GM19193 (cell line): ENCODE data around the gene TMED4.

Experiments
- POLR2A ChIP-seq: IDR thresholded peaks from 4 replicates; pipeline ENCODE4 v1.6.1; 2011; ENCODE audit not compliant: insufficient read depth, insufficient read length; ENCODE audit errors: extremely low read depth

The TMED4 gene

DNA sequence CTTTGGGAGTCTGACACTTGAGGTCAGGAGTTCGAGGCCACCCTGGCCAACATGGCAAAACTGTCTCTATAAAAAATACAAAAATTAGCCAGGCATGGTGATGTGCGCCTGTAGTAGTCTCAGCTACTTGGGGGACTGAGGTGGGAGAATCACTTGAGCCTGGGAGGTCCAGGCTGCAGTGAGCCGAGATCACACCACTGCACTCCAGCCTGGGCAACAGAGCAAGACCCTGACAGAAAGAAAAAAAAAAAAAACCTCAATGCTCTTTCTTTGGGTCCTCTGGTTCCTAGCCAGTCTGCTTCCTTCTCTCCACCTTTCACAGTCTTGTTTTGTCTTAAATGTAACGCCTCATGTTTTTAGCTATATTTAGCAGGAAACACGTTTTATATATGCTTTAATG lies 33.8 kb upstream of the TMED4 start:
- no peak for TF ChIP-seq POLR2A

DNA sequence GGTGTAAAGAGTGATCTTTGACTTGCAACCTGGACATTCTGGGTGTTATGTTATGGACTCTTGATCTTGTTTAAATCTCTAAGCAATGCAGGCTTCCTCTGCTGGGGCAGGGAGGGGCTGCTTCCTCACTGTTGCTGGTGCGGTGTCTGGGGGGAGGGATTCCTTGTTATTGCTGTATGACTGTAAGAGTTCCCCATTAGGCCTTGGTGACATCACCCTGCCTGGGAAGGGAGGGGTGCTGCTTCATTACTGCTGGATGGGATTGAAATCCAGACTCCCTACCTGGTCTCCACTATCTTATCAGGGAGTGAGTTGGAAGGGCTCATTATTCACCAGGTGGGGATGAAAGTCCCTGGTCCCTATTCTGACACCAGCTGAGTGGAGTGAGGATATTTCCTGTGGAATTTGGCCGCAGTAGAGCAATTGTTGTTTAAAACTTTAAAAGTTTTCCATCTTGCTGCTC lies 33.1 kb upstream of the TMED4 start:
- no peak for TF ChIP-seq POLR2A

DNA sequence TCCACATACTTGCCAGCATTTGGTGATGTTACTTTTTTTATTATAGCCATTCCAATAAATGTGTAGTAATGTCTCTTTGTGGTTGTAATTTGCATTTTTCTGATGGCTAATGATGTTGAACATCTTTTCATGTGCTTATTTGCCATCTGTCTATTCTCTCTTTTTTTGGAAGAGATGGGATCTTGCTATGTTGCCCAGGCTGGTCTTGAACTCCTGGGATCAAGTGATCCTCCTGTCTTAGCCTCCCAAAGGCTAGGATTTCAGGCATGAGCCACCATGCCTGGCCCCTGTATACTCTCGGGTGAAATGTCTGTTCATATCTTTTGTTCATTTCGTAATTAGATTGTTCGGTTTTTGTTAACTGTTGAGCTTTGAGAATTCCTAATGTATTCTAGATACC lies 27.8 kb upstream of the TMED4 start:
- TF ChIP-seq POLR2A, result no peak

DNA sequence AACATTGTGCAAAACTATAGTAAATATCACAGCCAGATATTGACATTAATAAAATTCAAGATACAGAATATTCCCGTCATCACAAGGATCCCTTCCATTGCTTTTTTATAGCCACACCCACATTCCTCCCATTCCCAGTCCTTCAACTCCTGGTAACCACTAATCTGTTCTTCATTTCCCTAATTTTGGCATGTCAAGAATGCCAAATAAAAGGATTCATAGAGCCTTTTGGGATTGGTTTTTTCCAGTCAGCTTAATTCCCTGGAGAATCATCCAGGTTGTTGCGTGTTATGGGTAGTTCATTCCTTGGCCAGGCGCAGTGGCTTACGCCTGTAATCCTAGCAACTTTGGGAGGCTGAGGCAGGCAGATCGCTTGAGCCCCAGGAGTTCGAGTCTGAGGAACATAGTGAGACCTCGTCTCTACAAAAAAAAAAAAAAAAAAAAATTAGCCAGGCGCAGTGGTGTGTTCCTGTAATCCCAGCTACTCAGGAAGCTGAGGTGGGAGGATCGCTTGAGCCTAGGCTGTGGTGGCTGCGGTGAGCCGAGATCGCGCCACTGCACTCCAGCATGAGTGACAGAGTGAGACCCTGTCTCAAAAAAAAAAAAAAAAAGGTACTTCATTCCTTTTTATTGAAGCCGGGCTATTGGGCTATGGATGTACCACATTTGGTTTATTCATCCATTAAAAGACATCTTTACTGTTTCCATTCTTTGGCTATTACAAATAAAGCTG lies 27.1 kb upstream of the TMED4 start:
- no peak for TF ChIP-seq POLR2A

DNA sequence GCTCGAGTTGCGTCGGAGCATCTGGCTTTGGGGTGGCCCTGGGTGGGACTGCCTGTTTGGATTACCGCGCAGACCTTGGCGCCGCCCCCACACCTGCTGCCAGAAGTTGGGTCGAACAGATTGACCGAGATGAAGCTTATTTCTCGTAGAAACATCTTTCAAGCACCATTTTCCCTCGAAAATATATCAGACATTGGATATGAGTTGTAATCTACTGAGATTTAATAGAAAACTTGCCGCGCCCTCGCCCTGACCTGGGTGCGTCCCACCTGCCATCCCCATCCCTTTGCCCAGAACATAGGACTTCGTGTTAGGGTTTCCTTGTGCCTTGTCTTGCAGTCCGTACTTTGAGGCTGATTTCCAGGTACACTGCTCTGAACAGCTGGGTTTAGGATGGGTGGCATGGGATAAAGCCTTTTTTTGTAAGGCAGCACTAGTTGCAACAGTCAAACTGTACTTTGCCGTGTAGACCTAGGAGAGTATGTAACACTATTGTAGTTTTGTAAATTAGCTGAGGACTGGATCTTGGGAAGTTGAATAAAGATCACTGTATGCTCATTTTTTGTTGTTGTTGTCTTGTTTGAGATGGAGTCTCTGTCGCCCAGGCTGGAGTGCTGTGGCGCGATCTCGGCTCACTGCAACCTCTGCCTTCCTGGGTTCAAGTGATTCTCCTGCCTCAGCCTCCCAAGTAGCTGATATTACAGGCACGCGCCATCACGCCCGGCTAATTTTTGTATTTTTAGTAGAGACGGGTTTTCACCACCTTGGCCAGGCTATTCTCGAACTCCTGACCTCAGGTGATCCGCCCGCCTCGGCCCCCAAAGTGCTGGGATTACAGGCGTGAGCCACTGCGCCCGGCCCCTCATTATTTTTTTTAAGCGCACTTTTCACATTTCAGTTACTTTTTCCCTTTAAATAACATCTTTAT lies 25.4 kb upstream of the TMED4 start:
- TF ChIP-seq POLR2A, result no peak

DNA sequence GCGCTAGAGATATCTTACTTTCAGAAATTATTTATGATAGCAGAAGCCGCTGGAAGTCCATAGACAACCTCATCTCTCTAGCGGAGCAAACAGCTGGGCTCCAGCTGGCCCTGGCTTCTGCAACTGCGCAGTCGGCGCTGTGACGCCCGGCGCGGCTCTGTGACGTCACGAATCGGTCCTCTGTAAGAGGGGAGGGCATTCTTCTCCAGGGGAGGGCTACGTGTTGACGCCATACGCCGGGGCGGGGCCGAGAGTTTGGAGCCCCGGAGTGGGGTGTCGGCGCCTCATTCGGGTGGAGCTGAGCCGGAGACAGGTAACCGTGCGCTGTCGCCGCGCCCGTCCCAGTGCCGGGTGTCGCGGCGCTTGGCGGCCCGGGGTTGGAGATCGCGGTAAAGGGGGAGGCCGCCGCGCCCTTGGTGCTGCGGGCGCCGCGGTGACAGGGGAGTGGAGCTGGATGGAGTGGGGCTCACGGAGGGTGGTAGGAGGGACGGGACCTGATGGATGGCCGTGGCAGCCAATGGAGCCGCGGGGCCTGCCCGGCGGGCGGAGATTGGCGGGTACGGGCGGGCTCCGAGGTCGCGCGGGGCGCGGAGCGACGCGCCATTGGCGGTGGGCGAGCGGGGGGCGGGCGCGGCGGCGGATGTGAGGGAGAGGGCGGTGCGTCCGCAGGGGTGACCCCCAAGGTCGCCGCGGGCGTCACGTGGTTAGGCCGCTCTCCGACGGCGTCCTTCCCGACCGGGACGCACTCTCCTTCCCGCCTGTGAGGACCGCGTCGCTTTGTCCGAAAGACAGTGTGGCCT lies 24.5 kb upstream of the TMED4 start, which contains the start of gene OGDH:
Gene OGDH, plus strand, starts transcription at position 287 of the 800 bp plus-strand sequence. CDS start 17,717 bp downstream, outside the sequence.
- peak; percentile 96 for TF ChIP-seq POLR2A

DNA sequence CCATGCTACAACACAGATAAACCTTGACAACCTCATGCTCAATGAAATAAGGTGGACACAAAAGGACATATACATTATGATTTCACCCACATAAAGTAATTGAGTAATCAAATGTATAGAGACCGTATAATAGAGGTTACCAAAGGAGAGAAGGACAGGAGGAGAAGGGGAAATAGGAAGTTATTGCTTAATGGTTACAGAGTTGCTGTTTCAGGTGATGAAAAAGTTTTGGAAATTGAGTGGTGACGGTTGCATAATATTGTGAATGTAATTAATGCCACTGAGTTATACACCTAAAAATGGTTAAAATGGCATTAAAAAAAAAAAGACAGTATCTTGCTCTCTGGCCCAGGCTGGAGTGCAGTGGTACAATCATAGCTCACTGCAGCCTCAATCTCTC lies 22.9 kb upstream of the TMED4 start:
- TF ChIP-seq POLR2A, result no peak

DNA sequence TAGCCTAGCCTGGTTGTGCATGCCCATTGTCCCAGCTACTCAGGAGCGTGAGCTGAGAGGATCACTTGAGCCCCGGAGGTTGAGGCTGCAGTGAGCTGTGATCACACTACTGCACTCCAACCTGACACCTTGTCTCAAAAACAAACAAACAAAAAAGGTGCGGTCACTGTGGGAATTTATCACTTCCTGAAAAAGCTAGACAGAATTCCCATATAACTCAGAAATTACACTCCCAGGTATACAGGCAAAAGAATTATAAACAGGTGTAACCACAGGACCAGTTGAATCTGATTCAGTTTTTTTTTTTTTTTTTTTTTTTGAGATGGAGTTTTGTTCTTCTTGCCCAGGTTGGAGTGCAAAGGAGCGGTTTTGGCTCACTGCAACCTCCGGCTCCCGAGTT lies 21.2 kb upstream of the TMED4 start:
- no peak for TF ChIP-seq POLR2A

DNA sequence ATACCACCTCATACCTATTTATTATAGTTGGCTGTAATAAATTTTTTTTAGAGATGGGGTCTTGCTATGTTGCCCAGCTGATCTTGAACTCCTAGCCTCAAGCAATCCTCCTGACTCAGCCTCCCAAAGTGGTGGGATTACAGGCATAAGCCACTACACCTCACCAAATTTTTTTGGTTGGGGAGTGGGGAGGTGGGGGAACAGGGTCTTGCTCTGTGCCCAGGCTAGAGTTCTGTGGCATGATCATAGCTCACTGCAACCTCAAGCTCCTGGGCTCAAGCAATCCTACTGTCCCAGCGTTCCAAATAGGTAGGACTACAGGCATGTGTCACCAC lies 20.5 kb upstream of the TMED4 start:
- no peak for TF ChIP-seq POLR2A

DNA sequence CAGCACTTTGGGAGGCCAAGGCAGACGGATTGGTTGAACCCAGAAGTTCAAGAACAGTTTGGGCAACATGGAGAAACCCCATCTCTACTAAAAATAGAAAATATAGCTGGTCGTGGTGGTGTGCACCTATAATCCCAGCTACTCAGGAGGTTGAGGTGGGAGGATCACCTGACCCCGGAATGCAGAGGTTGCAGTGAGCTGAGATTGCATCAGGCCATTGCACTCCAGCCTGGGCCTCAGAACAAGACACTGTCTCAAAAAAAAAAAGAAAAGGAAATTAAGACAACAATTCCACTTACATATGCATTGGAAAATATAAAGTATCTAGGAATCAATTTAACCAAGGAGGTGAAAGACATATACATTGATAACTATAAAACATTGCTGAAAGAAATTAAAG lies 17.2 kb upstream of the TMED4 start:
- TF ChIP-seq POLR2A, result no peak

DNA sequence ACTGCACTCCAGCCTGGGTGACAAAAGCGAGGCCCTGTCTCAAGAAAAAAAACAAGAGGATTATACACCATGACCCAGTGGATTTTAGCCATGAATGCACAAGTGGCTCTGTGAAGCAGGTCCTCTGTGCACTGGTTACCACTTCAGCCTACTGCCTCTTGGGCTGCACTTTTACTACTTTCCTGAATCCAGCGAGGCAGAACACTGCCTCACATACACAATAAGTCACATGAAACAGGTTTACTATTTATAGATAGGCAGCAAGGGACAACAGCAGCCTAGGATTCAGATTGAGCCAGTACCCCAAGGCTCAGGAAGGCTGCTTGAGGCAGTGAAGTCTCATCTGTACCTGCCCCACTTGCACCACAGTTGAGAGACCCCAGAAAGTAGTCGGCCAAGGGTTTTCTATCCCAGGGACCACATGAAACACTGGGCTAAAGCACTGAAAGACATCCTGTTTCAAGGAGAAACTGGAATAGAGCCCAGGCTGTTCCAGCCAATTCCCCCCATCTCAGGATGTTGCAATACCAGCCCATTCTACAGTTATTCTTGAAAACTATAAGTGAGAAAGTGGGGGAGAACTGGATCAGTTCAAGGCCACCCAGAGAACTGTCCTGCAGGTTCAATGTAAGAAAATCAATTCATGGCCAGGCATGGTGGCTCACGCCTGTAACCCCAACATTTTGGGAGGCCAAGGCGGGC lies 14.1 kb upstream of the TMED4 start:
- no peak for TF ChIP-seq POLR2A

DNA sequence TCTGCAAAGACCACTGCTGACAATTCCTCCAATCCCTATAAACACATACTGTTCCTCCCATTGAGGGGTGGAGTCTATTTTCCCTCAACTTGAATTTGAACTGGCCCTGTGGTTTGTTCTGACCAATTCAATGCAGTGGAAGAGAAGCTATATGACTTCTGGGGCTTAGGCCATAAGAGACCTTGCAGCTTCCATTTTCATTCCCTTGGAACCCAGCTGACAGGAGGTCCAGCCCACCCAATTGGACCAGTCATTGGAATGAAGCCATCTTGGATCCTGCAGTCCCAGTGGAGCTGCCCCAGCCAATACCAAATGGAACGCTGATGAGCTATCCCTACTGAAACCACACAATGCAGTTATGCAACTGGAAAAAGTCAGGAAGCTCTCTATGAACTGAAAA lies 8.9 kb upstream of the TMED4 start:
- no peak for TF ChIP-seq POLR2A

DNA sequence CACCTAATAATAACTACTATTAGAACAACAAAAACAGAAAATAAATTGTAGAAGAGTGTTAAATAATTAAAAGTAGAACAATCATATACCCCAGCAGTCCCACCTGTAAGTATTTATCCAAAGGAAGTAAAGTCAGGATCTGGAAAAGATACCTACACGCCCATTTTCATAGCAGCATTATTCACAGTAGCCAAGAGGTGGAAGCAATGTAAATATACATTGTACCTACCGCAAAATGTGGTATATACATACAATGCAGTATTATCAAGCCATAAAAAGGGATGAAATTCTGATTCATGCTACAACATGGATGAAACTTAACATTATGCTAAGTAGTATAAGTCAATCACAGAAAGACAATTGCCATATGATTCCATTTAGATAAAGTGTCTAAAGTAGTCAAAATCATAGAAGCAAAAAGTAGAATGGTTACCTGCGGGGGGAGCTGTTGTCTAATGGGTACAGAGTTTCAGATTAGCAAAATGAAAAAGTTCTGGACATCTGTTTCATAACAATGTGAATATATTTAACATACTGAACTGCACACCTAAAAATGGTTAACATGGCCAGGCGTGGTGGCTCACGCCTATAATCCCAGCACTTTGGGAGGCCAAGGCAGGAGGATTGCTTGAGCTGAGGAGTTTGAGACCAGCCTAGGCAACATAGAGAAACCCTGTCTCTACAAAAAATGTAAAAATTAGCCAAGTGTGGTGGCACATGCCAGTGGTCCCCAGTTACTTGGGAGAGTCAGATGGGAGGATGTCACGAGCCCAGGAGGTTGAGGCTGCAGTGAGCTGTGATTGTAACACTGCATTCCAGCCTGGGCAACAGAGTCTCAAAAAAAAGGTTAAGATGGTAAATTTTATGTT lies 6.0 kb upstream of the TMED4 start:
- TF ChIP-seq POLR2A, result no peak
